GM10847 (cell line): ENCODE results near the gene BCAS1.

Source experiments
- POLR2A ChIP-seq: IDR thresholded peaks from 2 replicates; pipeline ENCODE4 v1.6.1; 2011; ENCODE audit not compliant: insufficient read length; ENCODE audit errors: extremely low read depth

Gene BCAS1

GRCh38 chr20:54000914-54001313 is 69.5 kb downstream of the BCAS1 start:
- no peak for TF ChIP-seq POLR2A

GRCh38 chr20:54000262-54000661 is 70.1 kb downstream of the BCAS1 start:
- TF ChIP-seq POLR2A: no peak

- no peak for TF ChIP-seq POLR2A
Observed at GRCh38 chr20:53999077-53999476, 71.3 kb downstream of the BCAS1 start.

- no peak for TF ChIP-seq POLR2A
Observed at GRCh38 chr20:53996584-53997486, 73.6 kb downstream of the BCAS1 start.

GRCh38 chr20:53995949-53996348 is 74.4 kb downstream of the BCAS1 start:
- TF ChIP-seq POLR2A: no peak

- TF ChIP-seq POLR2A: no peak
Observed at GRCh38 chr20:53994088-53994487, 76.3 kb downstream of the BCAS1 start.

- TF ChIP-seq POLR2A: no peak
Observed at GRCh38 chr20:53993310-53993709, 77.1 kb downstream of the BCAS1 start.

GRCh38 chr20:53990768-53991450 is 79.5 kb downstream of the BCAS1 start:
- TF ChIP-seq POLR2A: no peak

- TF ChIP-seq POLR2A: no peak
Observed at GRCh38 chr20:53990003-53990402, 80.4 kb downstream of the BCAS1 start.

GRCh38 chr20:53989401-53989800 is 81.0 kb downstream of the BCAS1 start:
- no peak for TF ChIP-seq POLR2A

GRCh38 chr20:53986037-53986650 is 84.2 kb downstream of the BCAS1 start:
- no peak for TF ChIP-seq POLR2A

- TF ChIP-seq POLR2A: no peak
Observed at GRCh38 chr20:53985150-53985518, 85.3 kb downstream of the BCAS1 start.

GRCh38 chr20:53984356-53985149 is 85.8 kb downstream of the BCAS1 start:
- TF ChIP-seq POLR2A: no peak

GRCh38 chr20:53983401-53983800 is 87.0 kb downstream of the BCAS1 start:
- TF ChIP-seq POLR2A: no peak

GRCh38 chr20:53982624-53983023 is 87.8 kb downstream of the BCAS1 start:
- no peak for TF ChIP-seq POLR2A
